Motor neuron (in vitro differentiated cells): ENCODE results near the gene FGD5. TPM values are rescaled to one million over a fixed set of nuclear protein-coding genes. Genes with fewer than 3 reads are reported as not detected.
A peak's percentile ranks its signal among the peaks of the same experiment; 100 is the strongest.

Experiments used
- ATAC-seq, 8 experiments: fragments of 200-7000 bp; cut with Tn5 transposase; replicated peaks in 6 of 8; 2 replicates each; pipeline ENCODE4 v1.8.0; 2021; ENCODE audit warnings: mild to moderate bottlenecking in 8 of 8, moderate library complexity in 8 of 8
- H3K27ac ChIP-seq, 2 donors: fragments of 250-450 bp; sonication (Bioruptor Pico); 2 replicates each; pipeline ENCODE4 v1.9.0; 2021; ENCODE audit warnings: antibody characterized with exemption in 2 of 2, mild to moderate bottlenecking in 2 of 2, moderate library complexity in 1 of 2
- H3K4me1 ChIP-seq, 2 donors: fragments of 250-450 bp; sonication (Bioruptor Pico); replicated peaks in 1 of 2; 2 replicates each; pipeline ENCODE4 v1.6.1; 2021; ENCODE audit warnings: antibody characterized with exemption in 2 of 2, mild to moderate bottlenecking in 2 of 2, moderate library complexity in 1 of 2
- H3K4me3 ChIP-seq, 5 donors: fragments of 250-450 bp; sonication (Bioruptor Pico); 2 replicates each; pipeline ENCODE4 v1.9.0; 2021; ENCODE audit warnings: antibody characterized with exemption in 5 of 5, mild to moderate bottlenecking in 5 of 5, moderate library complexity in 4 of 5
- WGBS, 10 experiments: fragments of 450-650 bp; shearing (Covaris generic); methylation state at CpG; one replicate each; pipeline ENCODE4 v1.0.0; 2022; 5-methylcytosine and 5-hydroxymethylcytosine counted together
- in situ Hi-C, 9 experiments: fragments of 400-800 bp; cut with MboI; loops; one replicate each; pipeline ENCODE4 v1.15.0; 2021; ENCODE audit warnings: low sequenced_read_pairs in 9 of 9, low pct_unique_long_range_greater_than_20kb in 2 of 9; ENCODE audit not compliant: unreplicated experiment in 9 of 9
- total RNA-seq, 8 experiments: library from RNA; unstranded; fragments of 300-600 nt; gene quantifications; 2 replicates each; pipeline versions ENCODE4 v1.2.3 to v1.2.4, GENCODE V29; 2022

The FGD5 gene
- total RNA-seq, 8 experiments from 2014 or later, result 0.73 to 114 (median 4.0) TPM

DNA sequence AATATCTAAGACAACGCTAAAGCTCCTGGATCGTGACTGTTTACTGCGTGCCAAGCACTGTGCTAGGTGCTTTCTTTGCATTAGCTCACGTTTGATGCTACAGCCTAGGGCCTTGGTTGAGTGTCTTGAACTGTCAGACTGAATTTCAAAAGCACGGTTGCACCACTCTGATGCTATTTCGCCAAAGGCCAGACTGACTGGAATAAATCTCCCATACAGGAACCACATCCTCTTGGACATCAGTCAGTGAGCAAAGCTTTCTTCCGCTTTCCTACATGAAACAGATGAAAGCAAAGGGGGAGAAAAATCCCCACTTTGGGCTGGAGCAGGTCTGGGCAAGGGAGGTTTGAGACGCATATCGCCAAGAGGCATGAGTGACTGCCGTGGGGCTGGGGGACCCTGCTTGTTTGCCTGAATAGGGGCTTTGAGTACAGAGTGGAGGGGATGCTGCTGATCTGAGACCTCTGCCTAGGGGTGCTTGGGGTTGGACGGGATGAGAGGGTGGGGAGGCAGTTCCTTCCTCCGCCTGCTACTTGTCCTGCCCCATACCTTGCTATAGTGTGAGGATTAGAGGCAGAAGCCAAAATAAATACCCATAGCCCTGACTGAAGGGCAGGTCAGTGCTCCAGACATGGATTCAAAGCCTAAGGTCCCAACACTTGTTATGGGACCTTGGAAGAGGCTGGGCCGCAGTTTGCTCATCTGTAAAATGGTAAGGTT lies 5.3 kb downstream of the FGD5 start:
- Histone ChIP-seq H3K4me3 (no peak overlapping the region), H3K4me1 (peaks cover 6 to 7% of the 10 kb centered on the region in 2 donors), H3K27ac (no peak overlapping the region)
- WGBS, 10 experiments, result 40 to 96% (median 85%) methylated on average over 1 to 7 of the region's 13 CpGs; no CpG with 5 or more reads in 1 of the 10 experiments
- in situ Hi-C loops, result no loop called here
- no peak for ATAC-seq

DNA sequence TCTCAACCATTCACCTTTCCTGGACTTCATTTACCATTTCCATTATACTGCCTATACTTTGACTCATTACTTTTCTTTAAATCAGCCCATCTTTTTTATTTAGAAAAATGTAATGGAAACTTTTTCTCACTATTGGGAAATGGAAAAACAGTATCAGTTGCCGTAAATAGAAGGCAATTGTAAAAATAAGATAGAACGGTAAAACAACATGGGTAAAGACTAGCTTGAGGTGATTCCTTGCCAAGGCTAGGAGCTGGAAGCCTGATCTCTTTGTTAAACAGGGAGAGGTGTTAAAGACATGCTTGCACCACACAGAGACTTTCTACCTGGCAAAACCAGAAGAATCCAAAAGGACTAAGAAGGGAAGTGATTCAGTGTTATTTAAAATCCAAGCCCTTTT lies 5.9 kb downstream of the FGD5 start:
- Histone ChIP-seq H3K4me3 (no peak overlapping the region), H3K27ac (no peak overlapping the region), H3K4me1 (peaks cover 10 to 11% of the 10 kb centered on the region in 2 donors)
- 58 to 100% (median 94%) methylated on average over 1 to 2 of the region's 2 CpGs; no CpG with 5 or more reads in 1 of the 10 experiments for WGBS, 10 experiments
- no peak for ATAC-seq
- in situ Hi-C loops, result no loop called here

DNA sequence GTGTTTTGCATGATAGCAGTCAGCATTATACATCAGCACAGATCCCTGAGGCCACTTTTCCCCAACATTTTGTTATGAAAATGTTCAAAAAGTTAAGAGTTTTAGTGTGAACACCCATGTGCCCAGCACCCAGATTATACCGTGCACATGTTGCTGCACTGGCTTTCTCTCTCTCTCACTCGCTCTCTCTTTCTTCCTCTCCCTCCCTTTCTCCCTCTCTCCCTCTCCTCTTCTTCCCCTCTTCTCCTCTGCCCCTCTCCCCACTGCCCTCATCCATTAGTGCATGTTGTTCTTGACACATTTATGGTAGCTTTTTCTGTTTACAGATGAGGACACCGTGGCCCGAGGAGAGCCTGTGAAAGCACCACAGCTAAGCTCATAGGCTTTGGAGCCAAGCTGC lies 7.3 kb downstream of the FGD5 start:
- H3K4me1 ChIP-seq, result peaks cover 15% of the 10 kb centered on the region in 2 donors
- in situ Hi-C loops, result no loop called here
- no peak overlapping the region for H3K4me3 ChIP-seq
- H3K27ac ChIP-seq, result no peak overlapping the region
- 31 to 87% (median 67%) methylated on average over 1 to 4 of the region's 4 CpGs; no CpG with 5 or more reads in 2 of the 10 experiments for WGBS, 10 experiments
- ATAC-seq, result no peak

DNA sequence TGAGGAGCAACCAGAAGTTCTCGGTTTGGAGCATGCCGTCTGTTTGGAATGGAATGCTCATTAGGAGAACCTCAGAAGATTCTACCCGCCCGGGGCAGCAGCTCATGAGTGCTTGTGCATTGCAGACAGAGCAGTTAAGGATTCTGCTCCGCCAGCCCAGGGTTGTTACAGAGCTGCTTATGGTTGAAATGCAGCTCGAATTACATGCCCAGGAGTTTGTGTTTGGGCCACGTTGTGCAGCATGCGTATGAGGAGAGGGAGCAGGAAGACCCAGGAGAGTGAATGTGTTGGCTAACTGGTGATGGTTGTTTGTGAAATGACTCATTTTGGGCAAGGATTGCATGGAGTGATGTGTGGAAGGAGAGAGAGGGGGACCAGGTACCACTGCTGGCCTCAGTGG lies 9.0 kb downstream of the FGD5 start:
- ATAC-seq, result peak in 3 of 8 experiments; percentile 34 to 94 (median 37)
- in situ Hi-C loops, result no loop called here
- Histone ChIP-seq H3K4me1 (peaks cover 11 to 14% of the 10 kb centered on the region in 2 donors), H3K27ac (no peak overlapping the region), H3K4me3 (no peak overlapping the region)
- 15 to 80% (median 73%) methylated on average over 2 to 4 of the region's 8 CpGs; no CpG with 5 or more reads in 5 of the 10 experiments for WGBS, 10 experiments

DNA sequence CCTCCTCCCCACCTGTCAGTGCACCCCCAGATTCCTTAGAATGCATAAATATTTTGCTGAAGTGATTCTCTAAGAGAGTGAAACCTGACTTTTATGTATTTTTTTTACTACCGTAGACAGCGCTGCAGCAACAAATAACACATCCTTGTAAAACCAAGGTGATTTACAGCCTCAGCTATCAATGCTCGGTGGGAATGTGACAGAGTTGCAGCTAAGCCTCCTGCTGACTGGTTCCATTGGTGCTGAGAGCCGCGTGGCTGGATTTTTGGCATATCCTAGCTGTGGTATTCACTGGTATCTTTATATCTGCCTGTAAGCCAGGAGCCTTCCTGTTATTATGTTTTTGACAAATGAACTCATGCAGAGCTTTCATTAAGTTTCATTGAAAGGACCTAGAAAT lies 11.0 kb downstream of the FGD5 start:
- in situ Hi-C loops, result no loop called here
- Histone ChIP-seq H3K27ac (no peak overlapping the region), H3K4me3 (no peak overlapping the region), H3K4me1 (peaks cover 8 to 9% of the 10 kb centered on the region in 2 donors)
- ATAC-seq, result peak in 5 of 8 experiments; percentile 47 to 76 (median 69)
- WGBS, 10 experiments, result 24 to 84% (median 71%) methylated on average over 3 to 5 of the region's 5 CpGs; no CpG with 5 or more reads in 5 of the 10 experiments

DNA sequence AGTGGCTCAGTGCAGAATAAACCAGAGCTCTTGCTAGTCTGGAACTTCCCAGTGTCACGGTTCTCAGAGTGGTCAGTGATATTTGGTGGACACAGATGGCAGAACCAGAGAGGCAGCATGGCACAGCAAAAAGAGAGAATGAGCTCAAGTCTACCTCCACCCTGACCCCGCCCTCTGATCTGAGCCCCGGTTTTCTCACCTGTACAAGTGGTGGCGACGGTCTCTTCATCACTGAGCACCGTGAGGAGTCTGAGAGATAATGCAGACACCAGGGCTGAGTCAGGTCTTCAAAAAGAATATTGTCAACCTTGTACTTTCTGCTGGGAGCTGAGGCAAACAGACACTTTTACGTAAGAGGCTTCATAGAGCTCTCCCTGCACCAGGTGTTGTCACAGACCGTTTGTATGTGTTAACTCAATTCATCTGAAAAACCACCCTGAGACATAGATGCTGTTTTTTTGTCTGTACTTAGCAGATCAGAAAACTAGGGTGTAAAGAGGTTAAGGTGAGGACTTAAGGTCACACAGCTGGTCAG lies 13.2 kb downstream of the FGD5 start:
- no peak overlapping the region for H3K27ac ChIP-seq
- peaks cover 9 to 11% of the 10 kb centered on the region in 2 donors for H3K4me1 ChIP-seq
- in situ Hi-C loops, result no loop called here
- no peak overlapping the region for H3K4me3 ChIP-seq
- WGBS, 10 experiments, result 0 to 100% (median 70%) methylated on average over 1 to 7 of the region's 8 CpGs; no CpG with 5 or more reads in 2 of the 10 experiments
- ATAC-seq, result no peak

DNA sequence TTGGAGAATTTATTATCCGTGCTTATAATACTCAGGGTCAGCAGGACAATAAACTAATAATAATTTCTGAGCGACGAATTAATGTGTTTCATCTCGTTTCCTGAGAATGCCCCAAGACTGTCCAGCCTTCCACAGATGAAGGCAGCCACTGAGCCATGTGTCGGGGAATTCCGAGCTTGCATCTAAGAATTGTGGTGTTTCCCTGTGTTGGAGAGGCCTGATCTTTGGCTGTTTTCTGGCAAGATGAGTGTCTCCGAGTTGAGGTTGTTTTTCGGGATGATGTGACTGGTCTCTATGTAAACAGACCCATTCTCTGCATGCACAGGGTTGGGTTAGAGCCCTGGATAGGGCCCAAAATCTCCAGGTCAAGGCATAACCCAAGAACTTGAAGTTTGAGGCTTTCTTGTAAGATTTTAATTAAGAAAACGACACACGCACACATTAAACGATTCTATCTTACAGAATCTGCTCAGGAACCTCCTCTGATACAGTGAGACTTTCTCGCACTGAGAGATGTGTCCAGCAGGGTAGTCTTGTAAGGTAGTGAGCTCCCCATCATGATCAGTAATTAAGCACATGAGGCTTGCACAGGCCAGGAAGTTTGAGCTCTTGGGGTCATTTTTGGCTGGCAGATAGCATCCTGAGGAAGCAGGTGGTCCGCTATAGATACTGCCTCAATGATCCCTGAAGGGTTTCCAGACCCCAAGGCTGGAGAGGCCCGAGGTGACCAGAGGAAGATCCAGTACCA lies 14.4 kb downstream of the FGD5 start:
- H3K27ac ChIP-seq, result no peak overlapping the region
- 33 to 96% (median 83%) methylated on average over 1 to 11 of the region's 14 CpGs; no CpG with 5 or more reads in 1 of the 10 experiments for WGBS, 10 experiments
- H3K4me1 ChIP-seq, result peaks cover 18 to 22% of the 10 kb centered on the region in 2 donors
- in situ Hi-C loops, result no loop called here
- H3K4me3 ChIP-seq, result no peak overlapping the region
- ATAC-seq, result peak in 1 of 8 experiments; percentile 29

DNA sequence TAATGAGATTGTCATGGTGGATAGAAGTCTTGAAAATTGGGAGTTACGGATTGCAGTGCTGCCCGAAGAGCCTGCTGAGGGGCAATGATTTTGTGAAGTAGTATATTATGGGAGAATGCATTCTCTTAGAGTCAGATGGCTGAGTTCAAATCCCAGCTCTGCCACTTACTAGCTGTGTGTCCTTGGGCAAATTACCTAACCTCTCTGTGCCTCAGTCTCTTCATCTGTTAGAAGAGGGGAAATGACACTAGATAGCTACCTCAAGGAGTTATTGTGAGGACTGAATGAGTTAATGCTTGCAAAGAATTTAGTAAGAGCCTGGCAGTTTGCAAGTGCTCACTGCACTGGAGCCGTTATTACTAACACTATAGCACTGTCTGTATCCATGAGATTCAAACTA lies 15.4 kb downstream of the FGD5 start:
- WGBS, 10 experiments, result 20 to 95% (median 80%) methylated on average over 1 to 3 of the region's 3 CpGs; no CpG with 5 or more reads in 4 of the 10 experiments
- no peak overlapping the region for H3K4me3 ChIP-seq
- H3K27ac ChIP-seq, result no peak overlapping the region
- in situ Hi-C loops, result no loop called here
- ATAC-seq, result no peak
- peaks cover 18 to 30% of the 10 kb centered on the region in 2 donors for H3K4me1 ChIP-seq

DNA sequence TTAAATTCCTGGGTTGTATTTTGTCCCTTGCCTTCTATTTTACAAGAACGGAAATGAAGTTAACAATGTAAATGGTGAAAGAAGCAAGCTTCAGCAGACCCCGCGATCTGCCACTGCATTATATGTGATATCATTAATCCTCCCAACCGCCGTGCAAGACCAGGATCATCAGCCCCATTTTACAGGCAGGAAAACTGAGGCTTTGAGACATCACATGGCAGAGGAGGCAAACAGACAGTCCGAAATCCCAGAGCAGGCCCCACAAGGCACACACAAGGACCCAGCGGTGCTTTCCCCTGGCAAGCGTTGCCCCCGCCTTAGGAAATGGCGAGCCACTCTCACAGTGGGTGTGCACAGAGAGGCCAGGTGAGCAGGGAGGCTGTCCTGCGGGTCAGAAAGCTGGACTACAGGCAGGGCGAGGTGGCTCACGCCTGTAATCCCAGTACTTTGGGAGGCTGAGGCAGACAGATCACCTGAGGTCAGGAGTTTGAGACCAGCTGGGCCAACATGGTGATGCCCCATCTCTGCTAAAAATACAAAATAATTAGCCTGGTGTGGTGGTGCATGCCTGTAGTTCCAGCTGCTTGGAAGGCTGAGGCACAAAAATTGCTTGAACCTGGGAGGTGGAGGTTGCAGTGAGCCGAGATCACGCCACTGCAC lies 16.2 kb downstream of the FGD5 start:
- Histone ChIP-seq H3K4me3 (no peak overlapping the region), H3K27ac (no peak overlapping the region)
- 73 to 100% (median 85%) methylated on average over 2 to 10 of the region's 15 CpGs; no CpG with 5 or more reads in 2 of the 10 experiments for WGBS, 10 experiments

DNA sequence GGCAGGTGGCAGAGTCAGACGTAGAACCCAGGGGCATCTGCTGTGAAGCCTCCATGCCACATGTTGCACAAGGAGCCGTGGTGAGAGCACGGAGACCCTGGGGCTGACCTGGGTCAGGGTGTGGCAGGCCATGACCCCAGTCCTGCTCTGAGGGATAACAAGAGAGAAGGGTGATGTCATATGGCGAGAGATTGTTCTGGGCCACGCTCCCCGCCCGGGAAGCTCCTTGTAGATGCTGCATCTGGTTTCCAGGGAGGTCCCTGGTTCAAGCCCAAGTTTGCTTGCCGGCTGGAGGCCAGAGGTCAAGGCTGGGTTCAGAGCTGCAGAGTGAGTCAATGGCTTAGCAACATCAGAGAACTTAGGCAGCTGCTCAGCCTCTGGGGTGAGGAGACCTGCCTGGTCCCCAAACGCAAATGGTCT lies 17.3 kb downstream of the FGD5 start:
- peak in 3 of 8 experiments; percentile 60 to 76 (median 67) for ATAC-seq
- 0 to 84% (median 0%) methylated on average over 1 to 6 of the region's 9 CpGs; no CpG with 5 or more reads in 7 of the 10 experiments for WGBS, 10 experiments
- Histone ChIP-seq H3K4me3 (no peak overlapping the region), H3K4me1 (peaks cover 9 to 25% of the 10 kb centered on the region in 2 donors), H3K27ac (no peak overlapping the region)
- in situ Hi-C loops, result no loop called here

More for the DNA sequence above, 16.2 kb downstream of the FGD5 start:
- in situ Hi-C loops, result no loop called here
- H3K4me1 ChIP-seq, result peaks cover 10 to 26% of the 10 kb centered on the region in 2 donors
- ATAC-seq, result no peak

DNA sequence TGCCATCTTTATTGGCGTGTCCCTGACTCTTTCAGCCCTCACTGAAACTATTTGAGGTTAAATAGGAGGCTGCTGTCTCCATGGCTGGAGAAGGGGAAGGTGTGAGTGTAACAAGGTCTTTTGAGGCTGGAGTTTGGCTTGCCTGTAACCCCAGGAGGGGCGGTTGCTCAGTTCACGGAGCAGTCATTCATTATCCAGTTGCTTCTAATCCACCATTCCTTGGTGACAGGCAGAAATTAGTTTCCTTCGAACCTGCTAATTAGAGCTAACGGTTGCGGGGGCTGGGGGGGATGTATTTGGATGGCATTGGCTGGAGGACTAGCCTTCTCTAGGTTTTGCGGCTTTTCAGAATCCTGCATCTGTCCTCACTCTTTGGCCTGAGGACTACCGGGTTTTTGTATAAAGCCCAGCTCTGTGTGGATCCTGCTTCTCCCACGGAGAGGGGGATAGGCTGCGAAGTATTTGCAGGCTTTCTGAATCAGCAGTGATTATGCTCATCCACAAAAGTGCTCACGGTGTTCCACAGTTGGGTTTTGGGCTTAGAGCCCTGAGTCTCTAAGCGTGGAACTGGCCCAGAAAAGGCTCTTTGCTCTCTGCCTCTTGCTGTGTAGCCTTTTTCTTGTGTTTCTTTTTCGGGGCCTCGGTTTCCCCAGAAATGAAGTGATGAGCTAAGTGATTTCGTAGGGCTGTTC lies 18.6 kb downstream of the FGD5 start:
- ATAC-seq, result peak in 3 of 8 experiments; percentile 25 to 30 (median 25)
- H3K27ac ChIP-seq, result no peak overlapping the region
- no peak overlapping the region for H3K4me3 ChIP-seq
- 0 to 79% (median 53%) methylated on average over 1 to 8 of the region's 15 CpGs; no CpG with 5 or more reads in 1 of the 10 experiments for WGBS, 10 experiments
- peaks cover 9 to 25% of the 10 kb centered on the region in 2 donors for H3K4me1 ChIP-seq
- in situ Hi-C loops, result no loop called here

DNA sequence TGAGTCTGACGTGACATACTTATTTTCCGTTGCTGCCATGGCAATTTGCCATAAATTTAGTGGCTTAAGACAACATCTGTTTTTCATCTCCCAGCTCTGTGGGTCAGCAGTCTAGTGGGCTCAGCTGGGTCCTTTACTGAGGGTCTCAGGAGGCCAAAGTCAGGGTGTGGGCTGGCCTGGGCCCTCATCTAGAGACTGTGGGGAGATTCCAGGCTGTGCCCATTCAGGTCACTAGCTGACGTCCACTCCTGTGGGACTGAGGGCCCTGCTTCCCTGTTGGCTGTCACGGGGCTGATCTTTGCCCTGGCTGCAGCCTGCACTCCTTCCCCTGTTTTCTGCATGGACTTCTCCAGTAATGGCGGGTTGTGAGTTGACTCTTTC lies 19.1 kb downstream of the FGD5 start:
- Histone ChIP-seq H3K27ac (no peak overlapping the region), H3K4me3 (no peak overlapping the region), H3K4me1 (peaks cover 9 to 25% of the 10 kb centered on the region in 2 donors)
- in situ Hi-C loops, result no loop called here
- peak in 7 of 8 experiments; percentile 0 to 29 (median 18) for ATAC-seq
- 40 to 82% (median 68%) methylated on average over 1 to 3 of the region's 5 CpGs; no CpG with 5 or more reads in 5 of the 10 experiments for WGBS, 10 experiments
